Lower lobe of right lung (tissue), 2 donors: ENCODE measurements around the gene NEDD4. TPM values are rescaled to one million over a fixed set of nuclear protein-coding genes. Genes with fewer than 3 reads are reported as not detected.

ENCODE experiments used
- ATAC-seq, 2 donors: fragments of 200-7000 bp; cut with Tn5 transposase; one replicate each; pipeline ENCODE4 v1.9.1; 2020 to 2022; ENCODE audit warnings: mild to moderate bottlenecking in 2 of 2, moderate library complexity in 2 of 2
- DNase-seq: peaks from one replicate; pipeline ENCODE4 v3.0.0-alpha.2; 2020
- H3K27ac ChIP-seq: fragments of 200-600 bp; one replicate; pipeline ENCODE4 v1.8.0; 2022
- H3K27me3 ChIP-seq: fragments of 200-600 bp; one replicate; pipeline ENCODE4 v1.8.0; 2022; ENCODE audit warnings: low read depth
- H3K36me3 ChIP-seq: fragments of 200-600 bp; one replicate; pipeline ENCODE4 v1.8.0; 2022; ENCODE audit warnings: mild to moderate bottlenecking
- H3K4me1 ChIP-seq: fragments of 200-600 bp; one replicate; pipeline ENCODE4 v1.8.0; 2022
- H3K4me3 ChIP-seq: fragments of 200-600 bp; one replicate; pipeline ENCODE4 v1.8.0; 2022; ENCODE audit warnings: mild to moderate bottlenecking
- H3K9me3 ChIP-seq: fragments of 200-600 bp; one replicate; pipeline ENCODE4 v1.8.0; 2022
- intact Hi-C: fragments of 100-400 bp; cut with DNase I; formaldehyde crosslinking; loops from one replicate; pipeline ENCODE4 v1.11.0; 2022
- total RNA-seq: library from RNA; stranded (reverse); fragmentation: NEBNext Ultra II Directional; extraction: Animal tissue kit (Norgen Biotek cat#: 25700); gene quantifications from one replicate; pipeline ENCODE4 v1.2.1, GENCODE V29; 2021
- TF ChIP-seq, protein P1 (sequence below): fragments of 200-600 bp; IDR thresholded peaks from one replicate; pipeline ENCODE4 v1.8.0; 2022; ENCODE audit warnings: antibody characterized with exemption, mild to moderate bottlenecking
- donor health status: DM: no; HTN: yes; CAD: no; lungs with severe emphysema.

NEDD4 gene
- total RNA-seq, 1 donor from 2014 or later, result 16.5 TPM

DNA sequence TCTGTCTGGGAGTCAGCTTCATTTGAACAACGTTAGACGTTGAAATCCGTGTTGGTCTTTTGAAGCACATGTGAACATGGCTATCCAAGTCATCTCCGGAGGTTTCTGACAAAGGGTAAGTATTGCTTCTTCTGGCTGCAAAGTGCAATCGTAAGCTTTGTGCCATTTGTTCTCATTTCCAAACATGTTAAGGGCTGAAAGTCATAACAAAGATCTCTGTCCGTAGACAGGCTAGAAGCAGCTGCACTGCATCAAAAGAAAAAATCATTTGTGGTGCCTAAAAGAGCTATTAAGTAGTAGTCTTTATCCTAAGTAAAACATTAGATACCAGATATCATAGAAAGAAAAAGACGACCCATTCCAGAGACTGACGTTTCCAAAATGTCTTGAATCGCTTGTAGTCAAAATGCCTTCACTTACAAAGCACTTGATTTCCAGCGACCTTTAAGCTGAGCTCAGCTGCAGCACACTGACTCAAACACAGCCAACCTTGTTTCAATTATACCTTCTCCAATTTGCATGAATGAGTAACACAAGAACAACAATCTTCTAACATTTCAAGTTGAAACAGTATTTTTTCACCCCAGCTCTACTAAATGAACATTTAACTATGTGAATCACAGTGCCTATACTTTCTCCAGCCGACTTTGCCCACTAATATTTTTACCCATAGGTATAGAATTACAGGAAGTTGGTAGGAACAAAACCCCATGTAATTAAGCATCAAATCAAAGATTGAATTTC lies 76.6 kb downstream of the NEDD4 start:
- Histone ChIP-seq H3K27me3 (no peaks in the 10 kb centered on the region), H3K36me3 (no peaks in the 10 kb centered on the region), H3K9me3 (no peaks in the 10 kb centered on the region), H3K4me3 (no peak overlapping the region), H3K27ac (no peak overlapping the region), H3K4me1 (peaks cover 13% of the 10 kb centered on the region)
- DNase-seq (no peak), ATAC-seq (no peak)
- intact Hi-C loops, result no loop called here
- TF ChIP-seq, protein P1, sequence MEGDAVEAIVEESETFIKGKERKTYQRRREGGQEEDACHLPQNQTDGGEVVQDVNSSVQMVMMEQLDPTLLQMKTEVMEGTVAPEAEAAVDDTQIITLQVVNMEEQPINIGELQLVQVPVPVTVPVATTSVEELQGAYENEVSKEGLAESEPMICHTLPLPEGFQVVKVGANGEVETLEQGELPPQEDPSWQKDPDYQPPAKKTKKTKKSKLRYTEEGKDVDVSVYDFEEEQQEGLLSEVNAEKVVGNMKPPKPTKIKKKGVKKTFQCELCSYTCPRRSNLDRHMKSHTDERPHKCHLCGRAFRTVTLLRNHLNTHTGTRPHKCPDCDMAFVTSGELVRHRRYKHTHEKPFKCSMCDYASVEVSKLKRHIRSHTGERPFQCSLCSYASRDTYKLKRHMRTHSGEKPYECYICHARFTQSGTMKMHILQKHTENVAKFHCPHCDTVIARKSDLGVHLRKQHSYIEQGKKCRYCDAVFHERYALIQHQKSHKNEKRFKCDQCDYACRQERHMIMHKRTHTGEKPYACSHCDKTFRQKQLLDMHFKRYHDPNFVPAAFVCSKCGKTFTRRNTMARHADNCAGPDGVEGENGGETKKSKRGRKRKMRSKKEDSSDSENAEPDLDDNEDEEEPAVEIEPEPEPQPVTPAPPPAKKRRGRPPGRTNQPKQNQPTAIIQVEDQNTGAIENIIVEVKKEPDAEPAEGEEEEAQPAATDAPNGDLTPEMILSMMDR, result no peak

DNA sequence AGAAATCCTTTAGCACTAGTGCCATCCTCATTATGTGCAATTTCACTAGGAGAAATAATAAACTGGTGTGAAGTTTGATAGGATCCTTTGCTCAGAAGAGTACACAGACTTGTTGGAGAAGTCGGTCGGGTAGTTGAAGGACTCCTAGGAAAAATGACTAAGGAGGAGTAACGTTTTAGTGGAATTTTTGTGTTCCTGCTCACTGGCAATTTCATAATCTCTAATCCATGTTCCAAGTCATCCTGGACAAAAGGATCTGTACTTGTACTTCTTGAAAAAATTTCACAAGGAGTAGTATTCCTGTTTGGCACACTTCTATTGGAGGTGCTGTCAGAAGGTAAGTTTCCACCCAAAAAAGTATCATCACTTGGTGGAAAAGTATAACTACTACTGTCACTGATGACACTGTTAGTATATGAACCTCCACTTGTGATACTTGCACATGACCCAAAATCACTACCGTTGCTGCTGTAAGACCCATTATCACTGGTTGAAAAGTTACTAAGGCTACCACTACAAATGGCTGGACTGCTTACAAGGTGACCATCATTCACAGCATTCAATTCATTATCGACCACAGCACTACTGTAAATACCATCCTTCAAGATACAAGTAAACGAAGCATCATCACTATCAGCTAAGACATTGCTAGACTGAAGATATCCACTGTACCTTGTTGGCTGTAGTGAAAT lies 77.4 kb downstream of the NEDD4 start:
- H3K4me1 ChIP-seq, result peaks cover 13% of the 10 kb centered on the region
- intact Hi-C loops, result no loop called here
- H3K27me3 ChIP-seq, result no peaks in the 10 kb centered on the region
- H3K36me3 ChIP-seq, result no peaks in the 10 kb centered on the region
- no peak overlapping the region for H3K4me3 ChIP-seq
- H3K27ac ChIP-seq, result no peak overlapping the region
- ATAC-seq (no peak), DNase-seq (no peak)
- H3K9me3 ChIP-seq, result no peaks in the 10 kb centered on the region
- TF ChIP-seq, protein P1, result no peak

DNA sequence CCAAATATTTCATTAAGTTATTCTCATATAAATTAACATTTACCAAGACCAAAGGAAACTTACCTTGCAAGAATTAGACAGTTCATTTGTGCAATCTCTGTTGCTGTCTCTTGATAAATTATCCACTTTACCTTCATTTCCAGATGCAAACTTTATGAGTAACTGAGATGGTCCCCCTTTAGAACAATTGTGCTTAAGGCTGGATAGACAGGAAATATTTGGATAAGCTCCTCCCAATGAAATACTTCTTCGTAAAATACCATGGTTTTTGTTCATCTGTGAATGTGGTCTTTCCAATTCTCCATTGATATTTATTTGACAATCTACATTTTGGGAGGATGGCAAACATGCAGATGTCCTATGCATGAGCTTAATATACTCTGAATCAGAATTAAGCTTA lies 78.2 kb downstream of the NEDD4 start:
- TF ChIP-seq, protein P1, result no peak
- Histone ChIP-seq H3K9me3 (no peaks in the 10 kb centered on the region), H3K27me3 (no peaks in the 10 kb centered on the region), H3K4me3 (no peak overlapping the region), H3K36me3 (no peaks in the 10 kb centered on the region), H3K4me1 (peaks cover 13% of the 10 kb centered on the region), H3K27ac (no peak overlapping the region)
- ATAC-seq (no peak), DNase-seq (no peak)
- intact Hi-C loops, result no loop called here

DNA sequence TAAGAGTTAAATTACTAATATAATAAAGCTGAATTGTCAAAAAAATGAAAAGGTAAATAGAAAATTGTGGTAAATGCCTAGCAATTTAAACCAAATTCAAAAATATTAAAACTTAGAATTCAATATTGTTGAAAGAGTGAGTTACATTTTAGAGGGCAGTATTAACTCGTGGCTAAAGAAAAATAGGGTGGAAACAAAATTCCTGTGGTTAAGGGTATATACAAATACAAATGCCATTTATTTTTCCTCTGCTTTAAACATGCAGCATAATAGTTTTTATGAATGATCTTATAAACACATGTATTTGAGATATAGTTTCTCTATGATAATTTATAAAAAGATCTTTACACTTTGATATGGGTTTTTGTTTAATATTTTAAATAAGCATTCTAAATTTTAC lies 79.0 kb downstream of the NEDD4 start:
- ATAC-seq (no peak), DNase-seq (no peak)
- intact Hi-C loops, result no loop called here
- Histone ChIP-seq H3K4me1 (peaks cover 13% of the 10 kb centered on the region), H3K4me3 (no peak overlapping the region), H3K36me3 (no peaks in the 10 kb centered on the region), H3K9me3 (no peaks in the 10 kb centered on the region), H3K27ac (no peak overlapping the region), H3K27me3 (no peaks in the 10 kb centered on the region)
- TF ChIP-seq, protein P1, result no peak

DNA sequence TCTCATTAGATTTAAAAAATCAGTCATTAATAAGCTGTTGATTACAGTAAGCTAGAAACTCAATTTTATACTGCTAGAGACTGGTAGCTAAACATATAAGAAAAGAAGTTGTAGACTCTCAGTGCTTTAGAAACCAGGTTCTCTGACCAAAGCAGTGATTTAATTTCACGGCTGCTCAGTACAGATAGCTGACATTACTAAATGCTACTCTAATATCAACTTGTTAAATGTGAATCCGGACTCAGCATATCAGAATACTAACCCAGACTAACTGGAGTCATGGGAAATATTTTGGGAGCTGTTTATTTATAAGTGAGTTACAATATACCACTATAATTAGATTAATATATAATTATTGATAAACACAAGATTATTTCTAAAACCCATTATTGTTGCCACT lies 80.4 kb downstream of the NEDD4 start:
- TF ChIP-seq, protein P1, result no peak
- ATAC-seq (no peak), DNase-seq (no peak)
- H3K36me3 ChIP-seq, result no peaks in the 10 kb centered on the region
- no peak overlapping the region for H3K27ac ChIP-seq
- H3K4me3 ChIP-seq, result no peak overlapping the region
- intact Hi-C loops, result no loop called here
- no peaks in the 10 kb centered on the region for H3K27me3 ChIP-seq
- no peaks in the 10 kb centered on the region for H3K9me3 ChIP-seq
- peaks cover 6% of the 10 kb centered on the region for H3K4me1 ChIP-seq
